GM19023 (cell line): Measurements from ENCODE around the gene TNFSF9.
A peak's percentile ranks its signal among the peaks of the same experiment; 100 is the strongest.
"Not testable (repeated sequence)": the region's sequence is repeated elsewhere in the genome, so short reads cannot be mapped to it uniquely, and the experiment has no call there.

ENCODE experiments used
- ATAC-seq: cut with Tn5 transposase; IDR thresholded peaks from one replicate; pipeline ENCODE4 v1.9.1; 2021; ENCODE audit warnings: mild to moderate bottlenecking, moderate library complexity; ENCODE audit not compliant: unreplicated experiment

The TNFSF9 gene

DNA sequence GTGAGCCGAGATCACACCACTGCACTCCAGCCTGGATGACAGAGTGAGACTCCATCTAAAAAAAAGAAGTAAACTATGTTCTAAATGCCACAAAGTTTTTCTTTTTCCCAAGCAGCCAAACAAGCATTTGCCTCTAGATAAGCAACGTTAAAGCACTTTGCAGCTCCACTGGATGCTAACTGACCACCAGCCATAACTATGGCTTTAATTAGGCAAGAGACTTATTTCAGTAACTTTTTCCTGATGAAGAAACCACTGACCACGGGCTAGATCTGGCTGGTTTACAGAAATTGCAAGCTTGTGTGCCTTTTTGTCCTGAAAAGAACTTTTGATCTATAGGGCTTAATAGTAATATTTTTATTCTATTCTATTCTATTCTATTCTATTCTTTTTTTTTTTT lies 38.0 kb downstream of the TNFSF9 start:
- ATAC-seq = no peak

DNA sequence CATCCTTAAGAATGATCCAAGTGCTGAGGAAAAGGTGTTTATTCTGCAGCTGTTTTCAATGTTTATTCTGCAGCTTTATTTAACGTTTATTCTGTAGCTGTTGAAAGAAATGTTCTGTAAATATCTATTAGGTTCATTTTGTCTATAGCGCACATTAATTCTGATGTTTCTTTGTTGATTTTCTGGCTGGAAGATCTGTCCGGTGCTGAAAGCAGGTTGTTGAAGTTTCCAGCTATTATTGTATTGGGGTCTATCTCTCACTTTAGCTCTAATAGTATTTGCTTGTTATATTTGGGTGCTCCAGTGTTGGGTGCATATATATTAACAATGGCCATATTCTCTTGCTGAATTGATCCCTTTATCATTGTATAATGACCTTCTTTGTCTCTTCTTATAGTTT lies 39.9 kb downstream of the TNFSF9 start:
- ATAC-seq = no peak

DNA sequence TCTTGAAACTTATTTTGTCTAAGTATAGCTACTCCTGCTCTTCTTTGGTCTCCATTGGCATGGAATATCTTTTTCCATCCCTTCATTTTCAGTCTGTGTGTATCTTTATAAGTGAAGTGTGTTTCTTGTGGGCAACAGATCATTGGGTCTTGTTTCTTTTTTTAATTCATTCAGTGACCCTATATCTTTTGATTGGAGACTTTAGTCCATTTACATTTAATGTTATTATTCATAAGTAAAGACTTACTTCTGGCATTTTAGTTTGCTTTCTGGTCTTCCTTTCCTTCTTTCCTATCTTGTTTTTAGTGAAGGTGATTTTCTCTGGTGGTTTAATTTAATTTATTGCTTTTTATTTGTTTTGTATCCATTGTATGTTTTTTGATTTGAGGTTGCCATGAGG lies 40.3 kb downstream of the TNFSF9 start:
- ATAC-seq = no peak

DNA sequence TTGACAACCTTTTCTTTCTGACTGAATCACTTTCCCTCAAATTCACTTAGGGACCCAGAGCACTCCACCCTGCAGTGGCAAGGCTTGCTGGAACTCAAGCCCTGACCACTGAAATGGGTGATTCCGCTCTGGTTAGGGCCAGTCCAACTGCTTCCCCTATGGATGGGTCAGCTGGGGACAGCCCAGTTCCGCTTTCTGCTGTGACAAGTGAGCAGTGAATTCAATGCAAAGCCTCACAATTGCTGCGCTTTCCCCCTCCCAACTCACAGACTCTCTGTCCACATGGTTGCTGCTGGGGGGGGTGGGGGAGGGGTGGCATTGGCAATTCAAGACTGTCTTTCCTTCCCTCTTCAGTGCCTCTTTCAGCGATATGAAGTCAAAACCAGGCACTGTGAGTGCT lies 41.4 kb downstream of the TNFSF9 start:
- ATAC-seq = no peak

DNA sequence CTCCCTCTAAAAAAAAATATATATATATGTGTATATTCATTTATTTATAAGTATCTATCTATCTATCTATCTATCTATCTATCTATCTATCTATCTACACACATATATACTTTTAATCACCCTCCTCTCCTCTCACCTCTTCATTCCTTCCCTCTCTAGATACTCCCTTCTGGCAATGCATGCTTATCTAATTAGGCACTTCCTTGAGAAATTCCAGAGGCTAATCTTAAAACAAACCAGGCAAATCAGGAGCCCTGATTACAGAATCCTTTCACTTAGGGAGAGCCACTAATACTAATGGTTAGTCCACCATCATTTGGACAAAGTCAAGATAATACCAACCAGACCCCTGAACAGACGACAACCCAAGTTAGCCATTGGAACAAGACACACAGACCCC lies 42.5 kb downstream of the TNFSF9 start:
- no peak for ATAC-seq

DNA sequence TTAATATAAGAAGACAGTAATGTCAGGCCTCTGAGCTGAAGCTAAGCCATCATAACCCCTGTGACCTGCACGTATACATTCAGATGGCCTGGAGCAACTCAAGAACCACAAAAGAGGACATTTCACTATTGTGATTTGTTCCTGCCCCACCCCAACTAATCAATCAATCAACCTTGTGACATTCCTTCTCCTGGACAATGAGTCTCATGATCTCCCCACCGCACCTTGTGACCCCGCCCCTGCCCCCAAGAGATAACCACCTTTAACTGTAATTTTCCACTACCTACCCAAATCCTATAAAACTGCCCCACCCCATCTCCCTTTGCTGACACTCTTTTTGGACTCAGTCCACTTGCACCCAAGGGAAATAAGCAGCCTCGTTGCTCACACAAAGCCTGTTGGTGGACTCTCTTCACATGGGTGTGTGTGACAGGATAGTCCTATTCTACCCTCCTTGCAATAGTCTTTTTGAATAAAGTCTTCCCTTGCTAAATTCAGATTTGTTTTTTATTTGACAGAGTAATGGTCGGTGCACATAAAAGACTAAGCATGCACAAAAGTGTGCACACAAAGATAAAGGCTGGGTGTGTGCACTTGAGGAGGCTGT lies 46.1 kb downstream of the TNFSF9 start:
- no peak for ATAC-seq

DNA sequence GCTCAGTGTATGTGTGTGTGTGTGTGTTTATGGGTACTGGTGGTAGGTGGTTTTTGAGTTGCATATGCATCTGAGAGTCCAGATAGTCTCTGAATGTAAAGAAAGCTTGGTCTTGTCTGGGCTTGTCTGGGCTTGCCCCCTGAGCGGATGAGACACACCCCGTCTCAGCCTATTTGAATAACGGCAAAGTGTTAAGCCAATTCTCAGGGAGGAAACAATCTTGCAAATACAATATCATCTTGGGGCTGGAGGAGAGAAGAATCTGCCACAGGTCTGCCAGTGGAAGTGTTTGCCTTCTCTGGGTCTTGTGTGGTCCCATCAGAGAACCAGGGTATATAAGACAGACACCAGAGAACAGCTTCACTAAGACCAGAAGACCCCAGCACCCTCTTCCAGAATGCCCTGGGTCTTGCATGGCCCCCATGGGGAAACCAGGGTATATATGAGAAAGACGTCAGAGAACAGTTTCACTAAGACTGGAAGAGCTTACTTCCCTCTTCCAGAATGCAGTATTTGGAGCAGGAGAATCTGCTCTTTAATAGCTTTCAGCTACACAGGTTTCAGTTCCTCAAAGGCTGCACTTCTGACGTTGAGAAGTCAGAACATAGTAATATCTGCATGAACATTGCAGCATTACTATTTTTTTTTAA lies 46.8 kb downstream of the TNFSF9 start:
- peak; percentile 68 for ATAC-seq

DNA sequence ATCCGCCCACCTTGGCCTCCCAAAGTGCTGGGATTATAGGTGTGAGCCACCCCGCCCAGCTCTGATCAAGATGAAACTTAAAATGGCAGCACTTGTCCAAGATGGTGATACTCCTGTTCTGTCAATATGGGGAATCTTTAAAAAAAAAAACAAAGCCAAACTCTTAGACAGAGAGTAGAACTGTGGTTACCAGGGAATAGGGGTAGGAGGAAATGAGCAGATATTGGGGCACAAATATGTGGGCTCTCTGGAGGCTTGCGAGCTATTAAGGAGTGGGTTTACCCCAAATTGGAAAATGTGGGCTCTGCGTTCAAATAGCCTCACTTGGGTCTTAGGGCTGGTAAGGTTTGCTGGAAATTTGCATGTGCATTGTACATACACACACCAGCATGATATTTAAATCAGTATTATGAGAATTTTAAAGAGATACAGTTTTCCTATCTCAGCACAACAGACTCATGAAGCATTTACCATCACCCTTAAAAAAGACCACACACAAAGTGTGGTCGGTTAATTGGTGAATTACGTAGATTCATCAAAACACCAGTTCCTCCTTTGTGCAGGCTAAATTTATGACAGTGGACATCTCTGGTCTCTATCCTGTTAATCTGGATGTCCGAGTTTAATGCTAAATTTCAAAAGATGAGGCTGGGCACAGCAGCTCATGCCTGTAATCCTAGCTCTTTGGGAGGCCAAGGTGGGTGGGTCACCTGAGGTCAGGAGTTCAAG lies 48.8 kb downstream of the TNFSF9 start:
- no peak for ATAC-seq

DNA sequence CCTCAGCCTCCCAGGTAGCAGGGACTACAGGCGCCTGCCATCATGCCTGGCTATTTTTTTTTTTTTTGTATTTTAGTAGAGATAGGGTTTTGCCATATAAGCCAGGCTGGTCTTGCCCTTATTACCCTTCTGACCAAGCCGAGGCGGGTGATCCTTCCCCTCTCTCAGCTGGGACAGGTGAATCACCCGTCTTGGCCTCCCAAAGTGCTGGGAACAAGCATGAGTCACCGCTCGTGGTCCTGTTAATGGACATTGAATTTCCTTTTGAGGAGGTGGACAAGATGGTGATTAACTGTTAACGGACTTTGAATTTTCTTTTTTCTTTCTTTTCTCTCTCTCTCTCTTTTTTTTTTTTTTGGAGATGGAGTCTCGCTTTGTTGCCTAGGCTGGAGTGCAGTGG lies 49.5 kb downstream of the TNFSF9 start:
- no peak for ATAC-seq

DNA sequence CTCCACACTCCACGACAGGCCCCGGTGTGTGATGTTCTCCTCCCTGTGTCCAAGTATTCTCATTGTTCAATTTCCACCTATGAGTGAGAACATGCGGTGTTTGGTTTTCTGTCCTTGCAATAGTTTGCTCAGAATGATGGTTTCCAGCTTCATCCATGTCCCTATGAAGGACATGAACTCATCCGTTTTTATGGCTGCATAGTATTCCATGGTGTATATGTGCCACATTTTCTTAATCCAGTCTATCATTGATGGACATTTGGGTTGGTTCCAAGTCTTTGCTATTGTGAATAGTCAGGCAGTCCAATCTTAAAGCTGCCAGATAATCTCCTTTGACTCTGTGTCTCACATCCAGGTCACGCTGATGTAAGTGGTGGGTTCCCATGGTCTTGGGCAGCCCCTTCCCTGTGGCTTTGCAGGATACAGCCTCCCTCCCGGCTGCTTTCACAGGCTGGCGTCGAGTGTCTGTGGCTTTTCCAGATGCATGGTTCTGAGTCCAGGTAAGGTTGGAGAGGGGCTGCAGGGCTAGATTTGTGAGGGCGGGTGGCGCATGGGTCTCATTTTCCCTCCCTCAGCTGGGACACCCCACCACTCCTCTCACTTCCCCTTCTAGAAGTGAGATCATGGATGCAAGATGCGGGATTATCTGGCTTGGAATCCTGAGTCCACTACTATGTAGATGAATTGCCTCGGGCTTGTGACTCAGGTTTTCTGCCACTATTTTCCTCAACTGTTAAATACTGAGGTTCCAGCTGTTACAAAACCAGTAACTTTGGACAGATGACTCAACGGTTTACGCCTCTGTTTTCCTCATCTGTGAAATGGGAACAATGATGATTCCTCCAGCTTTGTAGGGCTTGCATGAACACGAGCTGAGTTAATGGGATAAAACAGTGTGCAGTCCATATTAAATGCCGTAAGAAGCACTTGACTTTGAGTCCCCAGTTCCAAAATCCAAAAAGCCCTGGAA lies 52.0 kb downstream of the TNFSF9 start:
- ATAC-seq = not testable (repeated sequence)
